Trophoblast cell (in vitro differentiated cells and primary cell): ENCODE measurements around the gene PSMG3.

Source experiments
- DNase-seq, 2 donors: peaks; one replicate each; pipeline ENCODE4 v3.0.0-alpha.2; 2016
- H2AFZ ChIP-seq: 2 replicates; pipeline ENCODE4 v1.6.1; 2013; ENCODE audit warnings: low read length, moderate library complexity, mild to moderate bottlenecking; ENCODE audit not compliant: insufficient read depth, poor library complexity
- H2AK5ac ChIP-seq: 2 replicates; pipeline ENCODE4 v1.6.1; 2013; ENCODE audit warnings: mild to moderate bottlenecking, low read length
- H2BK120ac ChIP-seq: 2 replicates; pipeline ENCODE4 v1.6.1; 2013; ENCODE audit warnings: low read length, mild to moderate bottlenecking, moderate library complexity; ENCODE audit not compliant: insufficient read depth, poor library complexity
- H2BK12ac ChIP-seq: 2 replicates; pipeline ENCODE4 v1.6.1; 2013; ENCODE audit warnings: mild to moderate bottlenecking, low read length, moderate library complexity
- H2BK5ac ChIP-seq: 2 replicates; pipeline ENCODE4 v1.6.1; 2013; ENCODE audit warnings: low read length, low read depth, moderate library complexity, mild to moderate bottlenecking; ENCODE audit not compliant: poor library complexity
- H3K14ac ChIP-seq: 2 replicates; pipeline ENCODE4 v1.6.1; 2013; ENCODE audit warnings: mild to moderate bottlenecking, low read length
- H3K18ac ChIP-seq: 2 replicates; pipeline ENCODE4 v1.6.1; 2013; ENCODE audit warnings: mild to moderate bottlenecking, low read length
- H3K23ac ChIP-seq: 2 replicates; pipeline ENCODE4 v1.6.1; 2013; ENCODE audit warnings: low read length
- H3K27ac ChIP-seq: 2 replicates; pipeline ENCODE4 v1.5.1; 2013; ENCODE audit warnings: low read depth, mild to moderate bottlenecking, inconsistent platforms, low read length, moderate library complexity
- H3K27me3 ChIP-seq: 2 replicates; pipeline ENCODE4 v1.6.1; 2013; ENCODE audit warnings: inconsistent platforms, mild to moderate bottlenecking, low read length, moderate library complexity; ENCODE audit not compliant: insufficient read depth
- H3K36me3 ChIP-seq, 2 experiments: 1 replicate in 1 of 2; 2 replicates in 1 of 2; pipeline ENCODE4 v1.6.1; 2013; ENCODE audit warnings: low read length in 2 of 2, mild to moderate bottlenecking in 2 of 2, moderate library complexity in 1 of 2; ENCODE audit not compliant: insufficient read depth in 2 of 2, control insufficient read depth in 1 of 2
- H3K4ac ChIP-seq: 2 replicates; pipeline ENCODE4 v1.6.1; 2013; ENCODE audit warnings: low read depth, mild to moderate bottlenecking, low read length, moderate library complexity
- H3K4me1 ChIP-seq, 2 experiments: 1 replicate in 1 of 2; 2 replicates in 1 of 2; pipeline ENCODE4 v1.6.1; 2013; ENCODE audit warnings: low read length in 2 of 2, mild to moderate bottlenecking in 2 of 2, moderate library complexity in 1 of 2; ENCODE audit not compliant: insufficient read depth in 2 of 2, control insufficient read depth in 1 of 2
- H3K4me2 ChIP-seq: 2 replicates; pipeline ENCODE4 v1.6.1; 2013; ENCODE audit warnings: inconsistent platforms, mild to moderate bottlenecking, low read length, moderate library complexity
- H3K4me3 ChIP-seq: 2 replicates; pipeline ENCODE4 v1.5.1; 2013; ENCODE audit warnings: mild to moderate bottlenecking, low read depth, low read length, inconsistent platforms
- H3K79me1 ChIP-seq: one replicate; pipeline ENCODE4 v1.6.1; 2013; ENCODE audit warnings: low read length
- H3K79me2 ChIP-seq: 2 replicates; pipeline ENCODE4 v1.6.1; 2013; ENCODE audit warnings: low read length, mild to moderate bottlenecking; ENCODE audit not compliant: control insufficient read depth, insufficient read depth, poor library complexity
- H3K9ac ChIP-seq: 2 replicates; pipeline ENCODE4 v1.6.1; 2013; ENCODE audit warnings: mild to moderate bottlenecking, low read length
- H3K9me3 ChIP-seq: 2 replicates; pipeline ENCODE4 v1.6.1; 2013; ENCODE audit warnings: low read depth, mild to moderate bottlenecking, control low read depth, inconsistent platforms, low read length; ENCODE audit not compliant: insufficient read depth
- H4K12ac ChIP-seq: 2 replicates; pipeline ENCODE4 v1.6.1; 2013; ENCODE audit warnings: low read depth, mild to moderate bottlenecking, low read length, moderate library complexity
- H4K8ac ChIP-seq: 2 replicates; pipeline ENCODE4 v1.6.1; 2013; ENCODE audit warnings: low read depth, mild to moderate bottlenecking, low read length, moderate library complexity
- H4K91ac ChIP-seq: one replicate; pipeline ENCODE4 v1.6.1; 2013; ENCODE audit warnings: low read depth, mild to moderate bottlenecking, low read length, moderate library complexity
- WGBS: extraction: QIAGEN DNeasy Blood & Tissue Kit; methylation state at CpG from one replicate; pipeline ENCODE4 v1.1.7; 2013; ENCODE audit warnings: missing lambda C conversion rate; ENCODE audit not compliant: insufficient read length, insufficient coverage; ENCODE audit errors: extremely low coverage; 5-methylcytosine and 5-hydroxymethylcytosine counted together

Gene PSMG3

GRCh38 chr7:1555813-1556543 is 13.9 kb downstream of the PSMG3 start, which contains the start of gene TMEM184A:
TSS of gene TMEM184A (minus strand) at chr7:1556205. CDS start at chr7:1555484, 721 bp downstream.
- peak within 1 kb of the TSS; percentile 98 for H3K18ac ChIP-seq
- H2AFZ ChIP-seq: peak within 1 kb of the TSS; percentile 82
- DNase-seq: peak; percentile 82 to 83
- H3K27ac ChIP-seq: peak within 1 kb of the TSS; percentile 86
- no peak within 1 kb of the TSS for H3K9ac ChIP-seq
- no peak within 1 kb of the TSS for H3K23ac ChIP-seq
- H2AK5ac ChIP-seq: peak within 1 kb of the TSS; percentile 100
- no peak within 1 kb of the TSS for H3K4me3 ChIP-seq
- H3K27me3 ChIP-seq: no peaks in the 10 kb centered on the region
- H4K8ac ChIP-seq: peak within 1 kb of the TSS; percentile 93
- peak within 1 kb of the TSS; percentile 99 for H2BK120ac ChIP-seq
- no peaks in the 10 kb centered on the region for H3K9me3 ChIP-seq
- peaks cover 18% of the 10 kb centered on the region for H3K79me2 ChIP-seq
- H2BK5ac ChIP-seq: peak within 1 kb of the TSS; percentile 95
- H3K79me1 ChIP-seq: peaks cover 47% of the 10 kb centered on the region
- H4K12ac ChIP-seq: peak within 1 kb of the TSS; percentile 87
- peak within 1 kb of the TSS; percentile 97 for H3K4ac ChIP-seq
- peak within 1 kb of the TSS; percentile 98 for H3K14ac ChIP-seq
- peak within 1 kb of the TSS; percentile 36 for H3K4me2 ChIP-seq
- H4K91ac ChIP-seq: peak within 1 kb of the TSS; percentile 99
- peaks cover 45 to 48% of the 10 kb centered on the region in 2 experiments for H3K4me1 ChIP-seq
- WGBS: no CpG with 5 or more reads among the region's 23 CpGs
- peak within 1 kb of the TSS; percentile 100 for H2BK12ac ChIP-seq
- H3K36me3 ChIP-seq: peaks cover 0 to 3% of the 10 kb centered on the region in 2 experiments

GRCh38 chr7:1555046-1555812 is 14.6 kb downstream of the PSMG3 start:
- peaks cover 41 to 44% of the 10 kb centered on the region in 2 experiments for H3K4me1 ChIP-seq
- H3K79me2 ChIP-seq: peaks cover 18% of the 10 kb centered on the region
- peak overlapping the region; percentile 99 for H2BK120ac ChIP-seq
- H3K23ac ChIP-seq: no peak overlapping the region
- peak overlapping the region; percentile 93 for H4K8ac ChIP-seq
- no CpG with 5 or more reads among the region's 35 CpGs for WGBS
- H3K27me3 ChIP-seq: no peaks in the 10 kb centered on the region
- peak overlapping the region; percentile 98 for H3K14ac ChIP-seq
- H3K9me3 ChIP-seq: no peaks in the 10 kb centered on the region
- H3K36me3 ChIP-seq: peaks cover 0 to 8% of the 10 kb centered on the region in 2 experiments
- H3K4ac ChIP-seq: peak overlapping the region; percentile 97
- peak overlapping the region; percentile 36 for H3K4me2 ChIP-seq
- peak overlapping the region; percentile 95 for H2BK5ac ChIP-seq
- H3K27ac ChIP-seq: peak overlapping the region; percentile 86
- H3K4me3 ChIP-seq: no peak overlapping the region
- H2BK12ac ChIP-seq: peak overlapping the region; percentile 100
- H3K79me1 ChIP-seq: peaks cover 44% of the 10 kb centered on the region
- peak overlapping the region; percentile 82 for H2AFZ ChIP-seq
- H4K12ac ChIP-seq: peak overlapping the region; percentile 87
- H3K9ac ChIP-seq: no peak overlapping the region
- peak overlapping the region; percentile 99 for H4K91ac ChIP-seq
- peak; percentile 84 to 88 for DNase-seq
- H2AK5ac ChIP-seq: peak overlapping the region; percentile 100
- H3K18ac ChIP-seq: peak overlapping the region; percentile 98

GRCh38 chr7:1554333-1555045 is 15.3 kb downstream of the PSMG3 start:
- Histone ChIP-seq H2AFZ (peak overlapping the region; percentile 42), H3K79me2 (peaks cover 15% of the 10 kb centered on the region), H3K4me1 (peaks cover 34 to 37% of the 10 kb centered on the region in 2 experiments), H2AK5ac (peak overlapping the region; percentile 100), H3K4me3 (no peak overlapping the region), H3K14ac (peak overlapping the region; percentile 98), H3K18ac (peak overlapping the region; percentile 98), H3K36me3 (peaks cover 0 to 13% of the 10 kb centered on the region in 2 experiments), H2BK12ac (peak overlapping the region; percentile 100), H4K91ac (peak overlapping the region; percentile 99), H3K27me3 (no peaks in the 10 kb centered on the region), H3K79me1 (peaks cover 37% of the 10 kb centered on the region), H4K12ac (peak overlapping the region; percentile 76), H3K9me3 (no peaks in the 10 kb centered on the region), H3K4ac (peak overlapping the region; percentile 97), H3K23ac (no peak overlapping the region), H3K4me2 (peak overlapping the region; percentile 36), H3K27ac (peak overlapping the region; percentile 76), H3K9ac (no peak overlapping the region), H2BK120ac (peak overlapping the region; percentile 99), H4K8ac (peak overlapping the region; percentile 93), H2BK5ac (peak overlapping the region; percentile 95)
- no CpG with 5 or more reads among the region's 20 CpGs for WGBS
- DNase-seq: no peak
